Activated CD8-positive, alpha-beta memory T cell treated with anti-CD3 and anti-CD28 coated beads, Interleukin-2, amount 50 U/mL, for 48 hours (primary cell): ENCODE data around the gene WDR5.

Experiments used
- DNase-seq: peaks from one replicate; pipeline ENCODE4 v3.0.0-alpha.2; 2020

The WDR5 gene

DNA sequence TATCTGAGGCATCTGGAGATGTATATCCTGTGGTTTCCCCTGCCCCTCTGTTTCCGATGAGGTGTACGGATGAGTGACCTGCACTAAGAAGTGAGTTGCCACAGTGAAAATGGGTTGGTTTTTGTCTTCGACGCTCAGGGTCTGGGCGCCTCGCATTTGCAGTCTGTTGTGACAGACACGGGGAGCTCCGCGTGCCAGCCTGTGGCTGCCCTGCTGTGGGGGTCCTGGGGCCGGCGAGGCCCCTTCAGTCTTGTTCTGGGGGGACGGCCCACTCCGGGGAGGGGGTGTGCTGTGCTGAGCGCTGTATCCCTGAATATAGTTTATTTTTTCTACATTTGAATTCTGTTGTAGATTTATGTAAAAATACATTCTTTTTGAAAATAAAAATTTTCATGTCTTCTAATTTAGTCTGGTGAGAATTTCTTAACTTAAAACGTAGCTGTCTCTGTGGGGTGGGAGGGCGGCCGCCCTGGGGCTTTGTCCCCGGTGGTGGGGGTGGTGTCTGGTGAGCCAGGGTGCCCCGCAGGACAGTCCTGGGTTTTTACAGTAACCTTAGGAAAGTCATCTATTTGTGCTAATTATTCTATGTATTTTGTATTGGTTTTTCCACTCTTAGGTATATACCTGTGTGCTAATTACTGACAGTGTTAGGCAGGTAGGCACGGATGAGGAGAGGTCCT is 23.8 kb downstream of the WDR5 start:
- DNase-seq, result no peak

DNA sequence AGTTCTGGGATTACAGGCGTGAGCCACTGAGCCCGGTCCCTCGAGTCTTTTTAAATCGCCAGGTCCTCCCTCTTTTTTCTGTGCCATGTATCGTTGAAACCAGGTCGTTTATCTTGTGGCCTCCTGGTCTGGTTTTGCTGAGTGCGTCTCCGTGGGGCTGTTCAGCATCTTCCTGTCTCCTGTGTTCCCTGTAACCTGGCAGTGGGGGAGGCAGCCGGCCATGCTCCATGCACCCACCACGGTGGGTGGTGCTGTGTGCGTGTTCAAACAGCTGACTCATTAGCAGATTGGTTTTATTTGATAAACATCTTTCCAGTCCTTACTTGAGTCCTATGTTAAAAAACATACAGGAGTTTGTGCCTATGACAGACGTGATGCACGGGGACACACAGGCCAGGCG is 25.8 kb downstream of the WDR5 start:
- no peak for DNase-seq

DNA sequence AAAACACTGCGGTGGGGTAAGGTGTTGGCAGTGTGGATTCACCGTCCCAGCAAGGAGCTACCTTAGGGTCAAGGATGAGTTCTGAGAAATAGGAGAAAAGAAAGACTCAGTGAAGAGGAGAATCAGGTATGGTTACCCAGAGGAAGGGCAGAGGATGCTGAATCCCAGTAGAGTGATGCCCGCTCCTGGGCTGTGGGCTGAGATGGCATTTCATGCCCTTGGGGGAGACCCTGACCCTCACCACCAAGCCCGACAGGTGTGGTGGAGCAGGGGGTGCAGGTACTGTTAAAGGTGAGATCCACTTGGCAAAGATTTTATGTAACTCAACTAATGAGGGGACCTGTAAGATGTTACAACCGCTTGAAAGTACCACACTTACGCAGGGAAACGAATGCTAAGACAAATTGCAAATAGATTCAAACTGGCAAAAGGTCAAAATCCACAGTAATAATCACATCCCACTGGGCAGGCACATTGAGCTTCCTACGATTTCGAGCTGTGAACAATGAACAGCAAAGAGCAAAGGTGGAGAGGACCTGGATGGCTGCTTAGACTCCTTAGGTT is 26.4 kb downstream of the WDR5 start:
- DNase-seq, result no peak

DNA sequence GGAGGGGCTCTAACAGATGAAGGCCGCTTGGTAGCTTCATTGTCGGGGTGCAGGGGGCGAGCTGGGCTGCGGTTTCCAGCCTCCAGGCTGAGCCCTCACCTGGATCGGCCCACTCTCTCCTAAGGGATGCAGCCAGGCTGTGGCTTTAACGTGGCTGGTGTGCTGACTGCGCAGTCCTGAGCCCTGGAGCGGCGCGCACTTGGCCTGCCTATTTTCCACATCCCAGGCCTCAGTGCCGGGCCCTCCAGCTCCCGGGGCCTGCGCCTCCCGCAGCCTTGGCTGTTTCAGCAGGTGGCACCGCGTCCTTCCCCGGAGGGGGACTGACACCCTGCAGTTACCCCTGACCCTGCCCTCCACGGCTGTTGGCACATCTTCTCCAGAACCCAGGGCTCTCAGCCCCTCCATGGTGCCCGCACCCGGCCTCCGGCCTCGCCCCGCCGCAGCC is 27.1 kb downstream of the WDR5 start:
- DNase-seq, result no peak

DNA sequence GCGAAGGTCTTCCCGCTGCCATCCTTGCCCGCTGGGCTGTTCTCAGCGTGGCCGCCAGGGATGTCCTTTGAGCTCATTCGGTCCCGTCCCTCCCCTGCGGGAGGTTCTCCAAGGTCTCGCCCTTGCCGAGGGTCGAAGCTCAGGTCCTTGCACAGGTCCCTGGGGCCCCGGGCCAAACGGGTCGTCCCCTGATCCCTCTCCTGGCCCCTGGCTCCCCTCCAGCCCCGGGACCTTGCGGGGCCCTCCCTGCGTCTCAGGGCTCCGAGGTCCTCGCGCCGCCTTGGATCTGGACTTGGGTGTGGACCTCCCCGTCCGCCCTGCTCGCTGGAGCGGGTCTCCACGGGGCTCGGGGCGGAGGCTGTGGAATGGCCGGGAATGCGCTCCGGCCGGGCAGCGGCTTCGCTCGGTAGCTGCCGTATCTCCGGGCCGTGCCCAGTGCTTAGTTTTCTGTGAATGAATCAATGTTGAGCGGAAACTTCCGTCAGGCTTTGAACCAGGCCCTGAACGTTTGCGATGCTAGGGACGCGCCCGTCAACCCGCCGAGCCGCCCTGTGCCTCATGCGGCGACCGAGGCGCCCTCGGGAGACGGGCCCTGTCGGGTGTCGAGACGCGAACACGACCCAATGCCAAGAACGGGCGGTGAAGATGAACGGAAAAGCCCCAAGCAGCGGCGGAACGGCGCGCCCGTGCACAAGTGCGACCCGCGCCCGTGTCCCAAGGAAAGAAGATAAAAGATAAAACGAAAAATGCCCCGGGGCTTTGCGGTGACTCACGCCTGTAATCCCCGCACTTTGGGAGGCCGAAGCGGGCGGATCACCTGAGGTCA is 27.7 kb downstream of the WDR5 start:
- DNase-seq, result peak; percentile 84

DNA sequence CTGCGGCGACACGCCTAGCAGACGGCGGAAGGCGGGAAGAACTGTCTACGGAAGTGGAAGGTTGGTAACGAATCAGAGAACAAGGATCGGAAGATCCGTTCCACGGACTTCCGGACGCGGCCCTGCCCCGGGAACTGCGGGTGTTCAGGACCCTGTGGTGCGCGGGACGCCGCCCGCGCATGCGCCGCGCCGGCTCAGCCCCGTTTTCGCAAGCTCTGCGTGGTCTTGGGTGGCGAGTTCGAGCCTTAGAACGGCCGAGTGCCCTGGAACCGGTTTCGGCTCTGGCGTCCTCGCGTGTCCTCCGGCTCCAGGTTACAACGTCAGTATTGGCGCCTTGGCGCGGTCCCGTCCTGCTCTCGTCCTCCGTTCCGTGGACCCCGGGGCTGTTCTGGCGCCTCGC is 29.0 kb downstream of the WDR5 start:
- DNase-seq, result no peak

DNA sequence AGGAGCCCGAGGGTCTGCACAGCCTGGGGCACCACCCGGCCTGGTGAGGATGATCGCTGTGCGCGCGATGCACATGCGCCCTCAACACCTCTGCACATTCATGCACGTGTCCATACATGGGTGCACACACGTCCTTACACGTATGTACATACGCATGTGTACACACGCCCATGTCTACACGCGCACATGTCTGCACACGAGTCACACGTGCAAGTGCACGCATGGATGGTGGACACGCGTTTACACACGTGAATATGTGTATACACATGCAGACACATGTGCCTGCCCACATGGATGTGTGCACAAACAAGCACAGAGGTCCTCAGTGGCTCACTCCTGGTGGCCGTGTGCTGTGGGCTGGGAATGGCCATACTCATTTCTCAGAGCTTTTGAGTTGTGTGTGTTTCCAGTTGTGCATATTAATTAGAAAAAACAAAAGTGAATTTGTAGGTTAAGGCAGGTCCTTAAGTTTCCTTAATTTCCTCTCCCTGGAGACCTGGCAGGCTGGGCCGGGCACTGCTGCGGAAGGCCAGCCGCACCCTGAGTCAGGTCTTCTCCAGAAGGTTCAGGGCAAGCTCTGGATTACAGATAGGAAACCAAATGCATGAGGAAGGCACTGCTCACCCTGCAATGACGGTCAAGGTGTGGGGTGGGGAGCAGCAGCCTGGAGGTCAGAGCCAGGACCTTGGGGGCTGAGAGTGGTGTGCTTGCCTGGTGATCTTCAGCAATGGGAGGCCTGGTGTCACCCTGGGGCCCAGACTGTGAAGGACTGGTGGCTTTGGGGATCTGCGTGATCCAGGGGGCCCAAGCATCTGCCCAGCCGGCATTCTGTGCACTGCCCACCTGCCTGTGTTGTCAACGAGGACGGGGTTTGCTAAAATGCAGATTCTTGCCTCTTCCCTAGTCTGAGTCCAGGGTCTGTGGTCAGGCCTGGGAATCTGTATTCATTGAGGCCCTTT is 29.8 kb downstream of the WDR5 start:
- peak; percentile 78 for DNase-seq

DNA sequence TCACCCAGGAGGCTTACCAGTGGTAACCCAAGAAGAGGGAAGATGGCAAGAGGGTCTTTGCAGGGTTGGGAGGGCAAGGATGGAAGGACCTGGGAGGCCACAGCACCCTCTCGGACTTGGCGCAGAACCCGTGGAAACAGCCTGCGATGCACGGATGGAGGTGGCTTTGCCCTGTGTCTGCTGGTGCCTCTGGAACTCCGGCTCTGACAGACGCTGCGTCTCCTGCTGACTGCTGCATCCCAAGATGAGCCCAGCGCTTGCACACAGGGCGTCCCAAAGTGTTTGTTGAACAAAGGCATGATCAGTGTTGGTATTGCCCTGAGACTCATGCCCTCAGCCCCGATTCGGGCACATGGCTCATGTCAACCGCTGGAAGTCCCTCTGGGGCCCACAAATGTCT is 30.5 kb downstream of the WDR5 start:
- DNase-seq, result no peak

DNA sequence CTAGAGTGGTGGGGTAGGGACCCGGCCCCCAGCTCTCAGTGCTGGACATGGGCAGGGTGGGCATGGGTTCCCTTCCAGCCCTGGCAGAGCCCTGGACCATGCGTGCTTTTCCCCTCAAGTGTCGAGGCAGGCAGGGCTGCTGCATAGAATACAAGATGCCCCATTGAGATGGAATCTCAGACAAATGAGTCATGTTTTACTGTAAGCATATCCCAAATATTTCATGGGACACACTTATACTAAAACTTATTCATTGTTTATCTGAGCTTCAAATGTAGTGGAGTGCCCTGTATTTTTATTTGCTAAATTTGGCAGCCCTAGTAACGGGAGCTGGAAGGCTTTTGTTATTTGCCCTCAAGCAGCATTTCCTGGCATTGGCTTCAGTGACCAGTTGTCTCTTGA is 31.6 kb downstream of the WDR5 start:
- no peak for DNase-seq

DNA sequence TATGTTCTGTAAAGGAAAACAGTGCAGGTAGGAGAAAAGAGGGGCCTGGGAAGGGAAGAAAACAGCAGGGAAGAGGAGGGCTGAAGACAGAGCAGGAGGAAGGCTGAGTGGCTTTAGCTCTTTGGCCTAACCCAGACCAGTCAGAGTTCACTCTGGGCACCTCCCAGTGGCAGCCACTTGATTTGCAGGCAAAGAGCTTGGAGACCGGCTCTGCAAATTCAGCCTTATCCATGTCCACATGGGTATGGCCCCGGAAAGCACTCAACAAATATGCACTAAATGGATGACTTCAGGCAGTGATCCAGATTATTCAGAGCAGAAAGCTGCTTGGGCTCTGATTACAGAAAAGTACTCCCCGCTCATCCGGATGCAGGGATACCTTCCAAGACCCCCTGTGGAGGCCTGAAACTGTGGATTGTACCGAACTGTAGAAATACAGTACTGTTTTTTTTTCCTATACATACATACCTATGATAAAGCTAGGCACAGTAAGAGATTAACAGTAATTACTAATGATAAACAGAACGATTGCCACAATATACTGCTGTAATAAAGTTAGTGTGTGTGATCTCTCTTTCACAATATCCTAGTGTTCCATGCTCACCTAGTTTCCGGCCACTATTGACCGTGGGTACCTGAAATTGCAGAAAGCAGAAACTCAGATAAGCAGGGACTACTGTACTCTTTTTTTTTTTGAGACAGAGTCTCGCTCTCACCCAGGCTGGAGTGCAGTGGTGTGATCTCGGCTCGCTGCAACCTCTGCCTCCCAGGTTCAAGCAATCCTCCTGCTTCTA is 33.1 kb downstream of the WDR5 start:
- DNase-seq, result no peak

DNA sequence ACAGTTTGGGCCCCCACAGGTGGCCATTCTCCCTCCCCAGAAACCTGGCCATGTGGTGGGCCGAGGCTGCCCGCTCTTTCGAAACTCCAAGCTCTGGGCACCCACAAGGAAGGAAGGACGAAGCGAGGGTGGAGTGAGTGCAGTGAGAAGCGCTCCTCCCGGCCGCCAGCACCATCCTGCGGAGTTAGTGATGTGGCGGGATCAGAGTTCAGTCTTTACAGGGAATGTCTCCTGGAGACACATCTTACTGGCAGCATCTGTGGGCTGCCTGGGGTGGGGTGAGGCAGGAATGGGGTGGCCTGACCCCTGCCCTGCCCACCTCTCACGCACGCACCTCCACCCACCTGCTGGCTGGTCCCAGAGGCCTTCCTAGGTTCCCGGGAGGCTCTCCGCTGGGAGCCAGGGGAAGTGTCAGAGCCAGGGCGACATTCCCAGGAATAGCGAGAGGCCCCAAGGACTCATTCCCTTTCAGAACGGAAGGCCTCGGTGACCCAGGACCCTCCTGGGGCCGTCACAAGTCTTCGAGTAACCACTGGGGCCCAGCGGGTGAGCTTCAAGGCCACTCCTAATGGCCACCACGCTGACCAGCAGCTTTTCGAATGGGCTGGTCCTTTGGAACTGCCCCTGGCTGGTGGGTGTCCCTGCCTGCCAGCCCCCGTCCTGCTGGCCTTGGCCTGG is 34.0 kb downstream of the WDR5 start:
- no peak for DNase-seq

DNA sequence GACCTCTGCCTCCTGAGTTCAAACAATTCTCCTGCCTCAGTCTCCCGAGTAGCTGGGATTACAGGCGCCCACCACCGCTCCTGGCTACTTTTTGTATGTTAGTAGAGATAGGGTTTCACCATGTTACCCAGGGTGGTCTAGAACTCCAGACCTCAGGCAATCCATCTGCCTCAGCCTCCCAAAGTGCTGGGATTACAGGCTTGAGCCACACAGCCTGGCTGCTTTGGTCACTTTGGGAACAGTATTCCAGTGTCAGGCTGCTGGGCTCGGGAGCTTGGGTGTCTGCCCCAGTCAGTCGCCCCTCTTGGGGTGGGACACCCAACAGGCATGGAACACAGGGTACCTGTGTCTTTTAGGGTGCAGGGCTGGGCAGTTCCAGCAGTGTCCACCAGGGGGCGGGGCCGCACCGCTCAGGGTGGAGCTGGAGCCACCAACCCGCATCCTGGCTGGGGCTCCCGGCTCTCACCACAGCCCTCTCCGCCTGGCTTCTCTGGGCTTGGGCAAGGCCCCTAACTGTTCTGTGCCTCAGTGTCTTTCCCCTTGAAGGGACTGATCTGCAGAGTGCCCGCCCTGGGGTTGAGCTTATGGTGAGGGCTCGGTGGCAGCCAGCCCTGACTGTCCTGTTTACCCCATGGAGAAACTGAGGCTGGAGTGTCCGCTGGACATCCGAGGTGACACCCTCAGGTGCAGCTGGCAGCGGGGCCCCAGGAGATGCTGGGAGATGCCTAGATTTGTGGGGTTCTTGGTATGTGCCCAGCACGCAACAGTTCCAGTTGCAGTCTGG is 34.8 kb downstream of the WDR5 start:
- DNase-seq, result no peak

DNA sequence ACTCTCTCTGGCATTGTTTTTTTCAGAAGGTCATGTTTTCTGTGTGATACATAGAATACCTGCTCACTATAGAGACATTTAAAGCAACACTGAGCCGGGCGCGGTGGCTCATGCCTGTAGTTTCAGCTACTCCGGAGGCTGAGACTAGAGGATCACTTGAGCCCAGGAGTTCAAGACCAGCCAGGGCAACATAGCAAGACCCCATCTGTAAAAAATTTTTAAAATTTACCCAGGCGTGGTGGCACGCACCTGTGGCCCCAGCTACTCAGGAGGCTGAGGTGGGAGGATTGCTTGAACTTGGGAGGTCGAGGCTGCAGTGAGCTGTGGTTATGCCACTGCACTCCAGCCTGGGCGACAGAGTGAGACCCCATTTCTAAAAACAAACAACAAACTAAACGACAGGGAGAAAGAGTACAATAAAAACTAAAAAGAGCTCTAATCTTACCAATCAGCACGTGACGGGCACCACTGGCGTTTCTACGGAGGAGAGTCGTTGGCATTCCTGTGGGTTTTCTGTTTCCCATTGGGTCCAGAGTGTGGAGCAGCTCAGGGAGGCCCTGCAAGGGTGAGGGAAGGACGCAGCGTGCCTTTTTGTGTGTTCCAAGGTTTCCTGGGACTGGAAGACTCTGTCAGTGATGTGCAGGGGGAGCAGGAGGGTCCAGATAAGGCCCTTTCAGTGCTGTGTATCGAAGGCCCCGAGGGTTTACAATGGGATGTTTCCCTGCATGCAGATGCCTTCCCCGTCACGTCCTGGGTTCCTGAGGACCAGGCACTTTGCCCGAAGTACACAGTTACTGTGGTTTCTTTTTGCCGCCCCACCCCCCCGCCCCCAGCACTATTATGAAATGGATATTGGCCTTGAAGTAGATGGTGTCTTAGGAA is 35.7 kb downstream of the WDR5 start:
- no peak for DNase-seq

DNA sequence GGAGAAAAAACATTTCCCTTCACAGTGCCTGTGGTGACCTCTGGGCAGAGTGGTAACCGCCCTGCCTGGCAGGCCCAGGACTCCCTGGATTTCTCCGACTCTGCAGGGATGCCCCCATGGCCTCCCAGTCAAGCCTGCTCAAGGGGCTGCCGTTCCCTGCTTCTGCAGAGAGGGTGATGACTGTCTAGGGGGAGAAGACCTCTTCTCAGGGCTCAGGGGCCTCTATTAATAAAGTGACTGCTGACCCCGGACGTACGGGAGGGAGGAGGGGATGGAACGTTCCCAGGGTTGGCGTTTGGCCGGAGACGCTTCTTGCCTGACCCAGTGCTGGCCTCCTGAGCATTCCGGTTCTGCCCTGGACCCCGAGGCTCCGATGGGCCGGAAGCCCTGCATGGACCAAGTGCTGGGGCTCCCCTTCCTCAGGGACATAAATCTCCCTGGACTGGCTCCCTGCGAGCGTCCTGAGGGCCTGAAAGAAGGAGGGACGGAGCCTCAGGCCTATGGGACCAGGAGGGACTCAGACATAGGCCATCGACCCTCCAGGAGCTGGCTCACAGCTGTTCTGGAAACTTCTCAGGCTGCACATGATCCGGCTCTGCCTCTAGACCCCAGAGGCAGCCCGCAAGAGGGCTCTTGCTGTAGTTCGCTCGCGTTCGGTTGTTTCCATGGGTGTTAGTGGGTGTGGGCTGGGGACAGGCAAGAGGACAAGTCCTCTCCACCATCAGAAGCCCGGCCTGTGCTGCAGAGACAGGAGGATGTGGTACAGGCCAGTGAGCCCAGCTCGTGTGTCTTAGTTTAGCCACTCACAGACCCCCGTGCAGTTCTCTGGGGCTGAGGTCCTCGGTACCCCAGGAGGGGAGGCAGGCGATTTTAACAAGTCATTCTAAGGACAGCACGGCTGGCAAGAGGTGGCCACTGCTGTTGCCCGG is 36.6 kb downstream of the WDR5 start:
- no peak for DNase-seq

DNA sequence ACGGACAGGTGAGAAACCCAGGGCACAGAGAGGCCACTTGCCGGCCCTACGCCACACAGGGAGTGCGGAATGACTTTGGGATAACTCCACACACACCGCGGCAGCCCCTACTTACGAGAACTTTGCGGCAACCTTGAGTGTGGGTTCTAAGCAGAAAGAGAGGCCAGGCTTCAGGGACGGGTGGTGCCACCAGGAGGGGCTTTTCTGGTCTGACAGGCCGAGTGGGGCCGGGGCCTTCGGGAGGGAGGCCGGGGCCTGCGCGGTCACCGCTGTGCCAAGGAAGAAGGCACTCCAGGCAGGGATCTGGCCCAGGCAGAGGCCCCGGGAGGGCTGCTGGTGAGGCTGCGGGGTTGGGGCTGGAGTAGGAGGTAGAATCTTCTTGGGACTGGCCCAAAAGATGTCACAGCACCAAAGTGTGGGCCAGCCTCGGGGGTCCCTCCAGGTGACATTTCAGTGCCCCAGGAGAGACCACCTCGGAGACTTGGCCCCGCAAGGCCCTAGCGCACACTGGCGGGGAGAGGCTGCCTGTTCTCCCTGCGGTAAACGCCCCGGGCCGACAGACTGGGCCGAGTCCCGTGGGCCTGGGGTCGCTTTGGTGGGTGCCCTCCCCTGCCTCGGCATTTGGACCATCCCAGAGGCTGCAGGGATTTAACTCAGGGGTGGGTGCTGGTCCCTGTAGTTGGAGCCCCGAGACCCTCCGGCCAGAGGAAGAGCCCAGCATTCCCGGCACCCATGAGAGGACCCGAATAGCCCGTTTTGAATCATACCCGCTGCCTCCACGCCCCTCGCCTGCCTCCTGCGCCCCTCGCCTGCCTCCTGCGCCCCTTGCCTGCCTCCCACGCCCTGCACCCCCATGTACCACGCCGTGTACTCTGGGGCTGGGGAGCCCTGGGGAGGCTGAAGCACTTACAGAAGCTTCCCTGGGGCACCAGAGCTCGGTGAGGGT is 37.5 kb downstream of the WDR5 start:
- no peak for DNase-seq

DNA sequence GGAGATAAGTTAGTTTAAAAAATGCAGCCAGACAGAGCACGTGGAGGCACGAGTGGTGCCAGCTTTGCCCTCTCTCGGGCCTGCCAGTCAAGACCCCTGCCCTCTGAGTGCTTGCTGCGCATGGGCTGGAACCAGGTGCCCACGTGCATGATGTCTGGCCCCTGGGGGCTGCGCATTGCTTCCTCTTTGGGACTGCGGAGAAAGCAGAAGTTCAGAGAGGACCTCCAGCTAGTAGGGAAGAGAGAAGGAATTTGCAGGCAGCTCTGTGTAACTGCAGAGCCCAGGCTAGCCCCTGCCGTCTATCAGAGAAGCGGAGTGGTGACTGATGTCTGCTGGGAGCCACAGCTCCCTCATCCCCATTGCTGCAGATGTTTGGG is 38.2 kb downstream of the WDR5 start:
- DNase-seq, result no peak
